WERI-Rb-1 (cell line): Measurements from ENCODE around the gene WDR93.

Experiments used
- DNase-seq: peaks from one replicate; pipeline ENCODE4 v3.0.0-alpha.2; 2020
- H3K27ac ChIP-seq: fragments of 250-450 bp; sonication (Bioruptor Pico); 2 replicates; pipeline ENCODE4 v1.5.1; 2020; ENCODE audit warnings: mild to moderate bottlenecking, moderate library complexity
- H3K27me3 ChIP-seq: fragments of 250-450 bp; sonication (Bioruptor Pico); 2 replicates; pipeline ENCODE4 v1.5.1; 2021; ENCODE audit warnings: mild to moderate bottlenecking, low read depth, moderate library complexity; ENCODE audit not compliant: insufficient read depth, severe bottlenecking
- H3K36me3 ChIP-seq: fragments of 250-450 bp; sonication (Bioruptor Pico); 2 replicates; pipeline ENCODE4 v1.5.1; 2020; ENCODE audit warnings: mild to moderate bottlenecking, moderate library complexity
- H3K4me3 ChIP-seq: 2 replicates; pipeline ENCODE4 v1.5.1; 2011; ENCODE audit warnings: low read depth, mild to moderate bottlenecking, control low read depth, low read length
- H3K9me3 ChIP-seq: fragments of 250-450 bp; sonication (Bioruptor Pico); 2 replicates; pipeline ENCODE4 v1.5.1; 2021; ENCODE audit warnings: mild to moderate bottlenecking, moderate library complexity; ENCODE audit not compliant: severe bottlenecking
- TF ChIP-seq, protein P1 (sequence below): IDR thresholded peaks from 2 replicates; pipeline ENCODE4 v1.5.1; 2011; ENCODE audit warnings: low read depth, mild to moderate bottlenecking, control low read depth, inconsistent platforms, low read length

Gene WDR93

DNA sequence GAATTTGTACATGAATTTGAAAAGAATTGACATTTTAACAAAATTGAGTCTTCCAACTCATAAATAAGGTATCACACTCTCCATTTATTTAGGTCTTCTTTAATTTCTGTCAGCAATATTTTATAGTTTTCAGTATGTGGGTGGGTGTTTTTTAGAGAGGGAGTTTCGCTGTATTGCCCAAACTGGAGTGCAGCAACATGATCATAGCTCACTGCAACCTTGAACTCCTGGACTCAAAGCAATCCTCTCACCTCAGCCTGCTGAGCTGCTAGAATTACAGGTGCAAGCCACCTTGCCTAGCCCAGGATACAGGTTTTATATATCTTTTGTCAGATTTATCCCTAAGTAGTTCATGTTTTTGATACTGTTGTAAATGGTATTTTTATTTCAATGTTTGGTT, 4.6 kb downstream of the WDR93 start:
- Histone ChIP-seq H3K36me3 (no peaks in the 10 kb centered on the region; the same call in 1 of the 2 replicates), H3K27ac (no peak overlapping the region), H3K27me3 (no peaks in the 10 kb centered on the region), H3K9me3 (no peaks in the 10 kb centered on the region), H3K4me3 (no peak overlapping the region)
- TF ChIP-seq, protein P1, sequence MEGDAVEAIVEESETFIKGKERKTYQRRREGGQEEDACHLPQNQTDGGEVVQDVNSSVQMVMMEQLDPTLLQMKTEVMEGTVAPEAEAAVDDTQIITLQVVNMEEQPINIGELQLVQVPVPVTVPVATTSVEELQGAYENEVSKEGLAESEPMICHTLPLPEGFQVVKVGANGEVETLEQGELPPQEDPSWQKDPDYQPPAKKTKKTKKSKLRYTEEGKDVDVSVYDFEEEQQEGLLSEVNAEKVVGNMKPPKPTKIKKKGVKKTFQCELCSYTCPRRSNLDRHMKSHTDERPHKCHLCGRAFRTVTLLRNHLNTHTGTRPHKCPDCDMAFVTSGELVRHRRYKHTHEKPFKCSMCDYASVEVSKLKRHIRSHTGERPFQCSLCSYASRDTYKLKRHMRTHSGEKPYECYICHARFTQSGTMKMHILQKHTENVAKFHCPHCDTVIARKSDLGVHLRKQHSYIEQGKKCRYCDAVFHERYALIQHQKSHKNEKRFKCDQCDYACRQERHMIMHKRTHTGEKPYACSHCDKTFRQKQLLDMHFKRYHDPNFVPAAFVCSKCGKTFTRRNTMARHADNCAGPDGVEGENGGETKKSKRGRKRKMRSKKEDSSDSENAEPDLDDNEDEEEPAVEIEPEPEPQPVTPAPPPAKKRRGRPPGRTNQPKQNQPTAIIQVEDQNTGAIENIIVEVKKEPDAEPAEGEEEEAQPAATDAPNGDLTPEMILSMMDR: no peak
- DNase-seq: no peak

DNA sequence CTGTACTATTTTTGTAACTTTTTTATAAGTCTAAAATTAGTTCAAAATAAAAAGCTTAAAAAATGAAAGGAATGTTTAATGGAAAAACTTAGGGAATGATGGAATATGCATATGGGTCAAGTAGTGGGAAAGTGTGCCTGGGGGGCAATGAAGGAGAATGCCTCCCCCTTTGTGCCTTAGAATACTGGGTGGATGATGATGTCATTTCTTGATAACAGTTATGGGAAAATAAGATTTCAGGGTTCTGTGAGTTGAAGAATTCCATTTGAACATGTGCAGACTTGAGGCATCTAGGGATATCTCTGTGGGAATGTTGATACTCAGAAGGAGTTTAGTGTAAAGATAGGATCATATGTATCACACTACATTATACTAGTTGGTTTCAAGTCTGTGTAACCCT, 13.8 kb downstream of the WDR93 start:
- no peak for DNase-seq
- no peak overlapping the region for H3K27ac ChIP-seq
- H3K4me3 ChIP-seq: no peak overlapping the region
- H3K27me3 ChIP-seq: no peaks in the 10 kb centered on the region
- H3K36me3 ChIP-seq: no peaks in the 10 kb centered on the region
- H3K9me3 ChIP-seq: no peaks in the 10 kb centered on the region
- TF ChIP-seq, protein P1: no peak

DNA sequence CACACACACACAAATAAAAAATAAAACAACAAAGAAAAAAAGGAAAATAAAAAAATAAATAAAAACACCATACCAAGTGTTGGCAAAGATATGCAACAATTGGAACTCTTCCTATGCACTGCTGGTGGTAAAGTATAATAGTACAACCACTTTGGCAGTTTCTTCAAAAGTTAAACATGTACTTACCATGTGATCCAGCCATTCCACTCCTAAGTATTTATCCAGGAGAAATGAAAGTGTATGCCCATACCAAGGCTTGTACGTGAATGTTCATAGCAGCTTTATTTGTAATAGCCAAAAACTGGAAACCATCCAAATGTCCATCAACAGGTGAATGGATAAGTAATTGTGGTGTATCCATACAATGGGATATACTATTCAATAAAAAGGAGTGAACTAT, 17.0 kb downstream of the WDR93 start:
- no peak for DNase-seq
- Histone ChIP-seq H3K4me3 (no peak overlapping the region), H3K9me3 (no peaks in the 10 kb centered on the region), H3K27ac (no peak overlapping the region), H3K27me3 (no peaks in the 10 kb centered on the region), H3K36me3 (no peaks in the 10 kb centered on the region)
- TF ChIP-seq, protein P1: no peak

DNA sequence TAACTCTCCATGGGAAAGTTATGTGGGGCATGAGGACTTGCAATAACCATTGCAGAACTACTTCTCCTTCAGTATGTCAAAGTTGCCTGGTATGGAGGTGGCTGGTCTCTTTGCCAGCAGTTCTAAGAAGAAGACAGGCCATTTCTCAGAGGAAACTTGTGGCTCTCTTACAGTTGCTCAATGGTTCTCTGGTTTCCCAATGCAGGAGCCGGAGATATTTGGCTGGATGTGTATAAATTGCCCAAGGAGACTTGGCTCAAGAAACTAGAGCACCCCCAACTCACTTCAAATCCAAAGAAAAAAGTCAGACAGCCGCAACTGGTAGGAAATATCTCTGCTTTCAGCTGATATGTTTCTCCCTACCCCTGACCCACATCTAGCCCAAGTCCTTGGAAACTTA, 24.2 kb downstream of the WDR93 start:
- Histone ChIP-seq H3K27me3 (no peaks in the 10 kb centered on the region), H3K4me3 (no peak overlapping the region), H3K36me3 (no peaks in the 10 kb centered on the region), H3K9me3 (no peaks in the 10 kb centered on the region), H3K27ac (no peak overlapping the region)
- DNase-seq: no peak
- TF ChIP-seq, protein P1: no peak

DNA sequence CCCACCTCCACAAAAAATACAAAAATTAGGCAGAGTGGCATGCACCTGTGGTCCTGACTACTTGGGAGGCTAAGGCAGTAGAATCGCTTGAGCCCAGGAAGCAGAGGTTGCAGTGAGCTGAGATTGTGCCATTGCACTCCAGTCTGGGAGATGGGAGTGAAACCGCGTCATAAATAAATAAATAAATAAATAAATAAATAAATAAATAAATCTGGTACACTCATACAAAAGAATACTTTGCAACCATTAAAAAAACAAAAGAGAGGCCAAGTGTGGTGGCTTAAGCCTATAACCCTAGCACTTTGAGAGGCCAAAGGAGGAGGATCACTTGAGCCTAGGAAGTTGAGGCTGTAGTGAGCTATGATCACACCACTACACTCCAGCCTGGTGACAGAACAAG, 32.4 kb downstream of the WDR93 start:
- Histone ChIP-seq H3K4me3 (no peak overlapping the region), H3K36me3 (no peaks in the 10 kb centered on the region), H3K9me3 (peaks cover 4% of the 10 kb centered on the region), H3K27me3 (no peaks in the 10 kb centered on the region), H3K27ac (no peak overlapping the region)
- DNase-seq: no peak
- TF ChIP-seq, protein P1: no peak

DNA sequence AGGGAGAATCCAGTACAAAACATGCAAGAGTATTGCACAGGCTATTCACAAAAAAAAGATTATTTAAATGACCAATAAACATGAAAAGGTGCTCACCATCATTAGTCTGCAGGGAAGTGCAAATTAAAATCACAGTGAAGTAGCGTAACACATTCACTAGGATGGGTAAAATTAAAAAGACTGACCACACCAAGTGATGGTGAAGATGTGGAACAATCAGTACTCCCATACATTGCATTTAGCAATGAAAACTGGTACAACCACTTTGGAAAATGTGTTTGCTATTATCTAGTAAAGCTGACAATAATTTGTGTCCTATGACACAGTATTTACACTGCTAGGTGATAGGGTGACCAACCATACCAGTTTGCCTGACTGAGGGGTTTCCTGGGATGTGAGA, 34.0 kb downstream of the WDR93 start:
- Histone ChIP-seq H3K27me3 (no peaks in the 10 kb centered on the region), H3K36me3 (no peaks in the 10 kb centered on the region), H3K27ac (no peak overlapping the region), H3K9me3 (peaks cover 4% of the 10 kb centered on the region), H3K4me3 (no peak overlapping the region)
- no peak for DNase-seq
- TF ChIP-seq, protein P1: no peak
